ENCODE data around the gene CCDC80.

CCDC80 gene

DNA sequence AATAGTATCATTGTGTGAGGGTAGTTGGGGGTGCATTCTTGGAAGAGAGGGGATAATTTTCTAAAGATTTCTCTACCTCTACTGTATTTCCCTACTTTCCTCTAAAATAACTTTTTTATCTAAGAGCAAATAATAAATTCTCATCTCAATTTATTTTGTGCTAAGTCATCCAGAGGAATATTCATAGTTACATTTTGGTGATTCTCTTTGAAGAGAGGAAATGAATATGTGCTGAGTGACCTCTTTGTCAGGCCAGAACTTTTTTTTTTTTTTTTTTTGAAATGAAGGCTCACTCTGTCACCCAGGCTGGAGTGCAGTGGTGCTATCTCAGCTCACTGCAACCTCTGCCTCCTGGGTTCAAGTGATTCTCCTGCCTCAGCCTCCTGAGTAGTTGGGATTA, 15.1 kb upstream of the CCDC80 start:
- no peak for DNase-seq

DNA sequence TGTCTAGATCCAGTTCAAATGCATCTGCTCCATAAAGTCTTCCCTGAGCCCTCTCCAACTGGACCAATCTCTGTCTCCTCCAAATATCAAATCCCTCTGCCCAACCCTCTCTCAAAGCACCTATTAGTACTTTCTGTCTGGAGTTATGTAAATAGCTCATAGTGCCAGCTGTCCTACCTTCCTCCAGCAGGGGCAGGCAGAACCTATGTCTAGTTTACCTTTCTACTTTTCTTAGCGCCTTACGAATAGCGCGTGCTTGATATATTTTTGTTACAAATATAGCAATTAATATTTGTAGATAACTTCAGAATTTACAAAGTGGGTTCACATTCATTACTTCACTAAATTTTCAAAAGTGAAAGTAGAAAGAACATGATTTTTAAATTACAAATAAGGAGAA, 14.0 kb upstream of the CCDC80 start:
- DNase-seq = no peak

DNA sequence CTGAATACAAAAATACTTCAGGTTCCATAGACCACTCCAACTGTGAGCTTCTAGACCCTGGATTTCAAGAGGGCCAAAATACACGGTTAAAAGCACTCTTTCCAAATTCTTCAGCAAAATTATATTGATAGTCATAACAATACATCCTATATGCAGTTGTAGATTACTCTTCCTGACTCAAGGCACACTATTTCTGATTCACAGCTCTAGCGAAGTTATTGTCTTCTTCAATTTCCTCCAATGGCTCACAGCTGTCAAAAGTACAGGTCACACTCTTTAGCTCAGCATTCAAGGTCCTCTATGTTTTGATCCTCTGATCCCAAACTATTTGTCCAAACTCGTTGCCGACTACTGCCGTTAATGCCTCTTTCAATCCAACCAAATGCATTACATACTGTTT, 13.5 kb upstream of the CCDC80 start:
- DNase-seq = no peak

DNA sequence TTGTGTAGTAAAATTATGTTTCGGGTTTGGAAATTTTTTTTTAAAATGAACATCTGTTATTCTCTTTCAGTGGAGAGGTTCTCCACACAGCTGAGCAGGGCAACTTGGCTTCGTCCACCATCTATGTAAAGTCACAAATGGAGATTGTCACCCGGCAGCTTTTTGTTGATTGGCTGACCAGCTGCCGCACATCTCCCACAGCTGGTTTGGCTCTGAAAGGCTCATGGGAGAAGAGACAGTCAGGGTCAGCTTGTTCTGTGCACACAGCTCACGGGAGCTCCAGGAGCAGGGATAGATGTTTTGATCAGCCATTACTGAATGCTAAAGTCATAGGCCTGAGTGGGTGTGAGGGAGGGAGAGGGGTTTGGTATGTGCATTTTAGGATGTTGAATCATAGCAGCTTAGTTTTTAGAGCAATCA, 12.9 kb upstream of the CCDC80 start:
- DNase-seq = no peak

DNA sequence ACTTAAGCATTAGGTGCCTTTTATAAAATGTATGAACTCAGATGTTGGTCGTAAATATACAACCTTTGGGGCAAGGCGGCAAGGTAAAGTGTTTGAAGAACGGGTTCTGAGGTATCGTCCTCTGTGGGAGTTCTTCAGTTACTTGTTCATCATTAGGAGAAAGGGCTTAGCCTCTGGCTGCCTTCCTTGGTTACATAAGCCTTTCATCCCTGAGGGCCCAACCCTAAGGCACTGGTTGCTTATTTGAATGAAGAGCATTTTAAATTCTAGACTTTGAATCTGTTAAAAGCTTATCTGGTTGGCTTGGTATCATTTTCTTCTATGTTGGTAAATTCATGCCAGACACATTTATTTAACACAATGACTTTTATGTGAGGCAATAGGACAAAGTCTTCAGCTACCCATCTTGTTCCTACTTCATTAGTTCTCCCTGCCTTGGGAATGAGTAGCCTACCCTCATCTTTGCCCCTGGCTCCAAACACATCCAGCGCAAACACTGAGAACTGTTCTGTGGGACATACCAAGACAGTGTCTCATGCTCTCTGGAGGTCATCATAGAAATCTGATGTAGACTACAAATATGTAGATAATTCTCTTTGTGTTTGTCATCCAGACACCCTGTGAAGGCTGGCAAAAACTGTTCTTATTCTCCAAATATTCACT, 12.4 kb upstream of the CCDC80 start:
- DNase-seq = no peak

DNA sequence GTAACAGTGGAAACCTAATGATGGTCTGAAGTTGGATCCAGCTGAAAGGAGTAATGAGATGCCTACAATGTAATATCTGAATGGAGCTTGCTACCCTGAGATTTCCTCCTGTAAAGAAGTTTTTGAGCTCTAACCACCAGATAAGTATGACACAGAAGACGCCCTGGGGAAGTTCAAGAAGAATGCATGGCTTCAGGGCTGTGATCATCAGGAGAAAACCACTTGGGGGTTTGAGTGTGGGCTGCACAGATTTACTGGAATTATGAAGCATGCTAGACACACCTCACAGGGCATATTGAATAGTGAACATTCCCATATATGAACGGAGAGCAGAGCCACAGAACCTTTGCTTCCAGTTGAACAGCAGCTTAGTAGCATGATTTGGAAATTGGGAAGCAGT, 10.6 kb upstream of the CCDC80 start:
- no peak for DNase-seq

DNA sequence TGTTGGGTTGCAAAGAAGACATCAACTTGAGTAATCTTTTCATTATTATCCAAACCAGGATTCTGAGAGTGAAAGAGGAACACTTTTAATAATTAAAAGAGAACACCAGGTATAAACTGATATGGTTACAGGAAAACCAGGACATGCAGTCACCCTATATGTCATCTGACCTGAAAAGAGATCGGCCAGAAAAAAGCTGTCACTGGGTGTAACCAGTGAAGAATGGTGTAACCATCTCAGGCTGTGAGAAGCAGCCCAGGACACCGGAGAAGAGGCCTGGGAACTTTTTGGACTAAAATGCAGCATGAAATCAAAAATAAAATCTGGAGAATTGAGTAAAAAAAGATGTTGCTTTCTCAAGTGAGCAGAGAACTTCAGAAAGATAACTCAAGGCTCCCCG, 10.1 kb upstream of the CCDC80 start:
- no peak for DNase-seq

DNA sequence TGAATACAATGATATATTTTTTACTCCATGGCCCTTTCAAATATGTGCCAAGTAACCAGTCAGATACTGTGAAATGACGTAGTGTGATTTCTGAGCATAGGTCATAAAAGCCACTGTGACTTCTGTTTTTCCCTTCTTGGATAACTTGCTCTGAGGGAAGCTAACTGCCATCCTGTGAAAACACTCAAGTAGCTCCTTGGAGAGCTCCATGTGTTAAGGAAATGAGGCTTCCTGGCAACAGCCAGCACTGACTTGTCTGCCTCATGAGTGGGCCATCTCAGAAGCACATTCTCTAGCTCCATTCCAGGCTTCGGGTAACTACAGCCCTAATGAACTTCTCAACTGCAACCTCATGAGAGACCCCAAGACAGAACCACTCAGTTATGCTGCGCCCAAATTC, 9.5 kb upstream of the CCDC80 start:
- DNase-seq = no peak

DNA sequence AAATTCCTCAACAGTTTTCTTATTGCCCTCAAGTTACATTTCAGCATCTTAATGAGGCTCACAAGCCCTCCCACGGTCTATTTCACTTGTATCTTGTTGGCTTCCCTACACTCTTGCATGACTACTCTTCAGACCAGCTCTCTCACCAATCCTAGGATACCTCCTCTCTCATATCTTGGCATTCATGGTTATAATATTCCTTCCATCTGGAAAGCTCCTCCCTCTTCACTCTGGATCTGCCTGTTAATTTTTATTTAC, 8.5 kb upstream of the CCDC80 start:
- no peak for DNase-seq

DNA sequence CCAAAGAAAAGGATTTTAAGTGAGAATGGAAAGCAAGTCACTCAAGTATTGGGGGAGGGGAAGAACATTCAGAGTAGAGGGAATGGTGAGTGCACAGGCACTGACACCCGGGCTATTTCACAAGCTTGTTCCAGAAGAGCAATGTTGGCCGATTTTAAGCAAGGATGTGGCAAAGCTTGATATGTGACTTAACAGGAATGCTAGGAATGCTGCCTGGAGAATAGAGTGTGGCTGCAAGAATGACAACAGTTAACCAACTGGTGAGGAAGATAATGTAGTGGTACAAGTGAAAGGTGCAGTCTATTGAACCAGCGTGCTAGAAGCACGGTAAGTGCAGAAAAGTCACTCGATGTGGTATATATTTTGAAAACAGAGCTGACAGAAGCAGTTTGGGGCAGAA, 6.2 kb upstream of the CCDC80 start:
- no peak for DNase-seq

DNA sequence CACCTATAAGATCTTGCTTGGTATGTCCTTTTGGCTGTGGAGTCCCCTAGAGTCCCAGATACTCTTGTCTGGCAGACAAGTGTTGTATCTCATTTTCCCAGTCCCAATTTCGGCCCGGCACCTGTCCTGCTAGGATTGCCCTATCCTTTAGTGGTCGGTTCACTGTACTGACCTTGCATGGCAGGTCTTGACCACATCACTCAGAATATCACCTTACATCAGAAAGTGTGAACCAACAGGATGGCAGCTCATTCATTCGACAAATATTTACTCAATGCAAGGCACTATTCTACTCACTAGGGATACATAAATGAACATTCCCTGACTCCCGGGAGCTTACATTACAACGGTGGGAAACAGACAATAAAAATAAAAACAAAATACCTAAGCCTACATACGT, 5.7 kb upstream of the CCDC80 start:
- DNase-seq = no peak

DNA sequence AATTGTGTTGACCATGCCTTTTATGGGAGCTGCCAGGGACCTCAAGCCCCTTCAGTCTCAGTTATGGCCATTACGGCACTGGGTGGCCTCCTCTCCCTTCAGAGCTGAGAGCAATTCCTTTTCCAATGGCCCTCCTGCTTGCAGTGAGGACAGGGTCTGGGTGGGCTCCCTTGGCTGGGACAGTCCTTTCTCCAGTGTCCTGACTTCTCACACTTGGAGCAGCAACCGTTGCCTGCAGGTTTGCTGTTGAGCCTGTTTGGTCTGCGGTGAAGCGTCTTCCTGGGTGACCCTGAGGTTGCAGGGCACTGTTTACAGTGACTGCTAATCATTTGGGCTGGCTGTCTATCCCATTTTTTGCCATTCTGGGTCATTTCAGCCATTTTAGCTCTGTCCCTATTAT, 3.5 kb upstream of the CCDC80 start:
- no peak for DNase-seq

DNA sequence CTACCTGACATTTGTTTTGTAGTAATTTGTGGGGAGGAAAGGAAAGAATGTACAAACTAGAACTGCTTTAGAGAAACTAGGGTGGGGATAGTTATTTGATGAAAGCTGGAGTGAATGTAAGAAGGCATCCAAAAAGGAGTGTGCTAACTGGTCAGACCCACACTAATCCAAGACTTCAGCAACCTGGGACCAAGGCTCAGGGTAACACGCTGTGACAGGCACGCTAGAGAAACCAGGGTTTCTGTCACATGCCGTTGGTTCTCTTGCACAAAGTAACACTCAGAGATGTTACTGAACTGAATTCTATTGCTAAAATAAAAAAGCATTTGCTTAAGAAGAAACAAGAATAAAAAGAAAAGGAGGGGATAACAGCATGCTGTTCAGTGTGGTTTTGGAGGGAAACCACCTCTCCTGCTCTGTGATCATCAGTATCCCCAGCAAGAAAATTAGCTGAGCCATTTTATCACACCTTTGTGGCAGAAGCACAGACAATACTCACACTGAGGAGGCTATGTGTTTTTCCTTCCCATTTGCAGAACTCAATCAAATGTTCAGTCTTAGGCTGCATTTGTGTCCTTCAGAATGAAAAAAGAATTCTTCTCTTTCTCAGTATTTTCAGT, 2.8 kb upstream of the CCDC80 start:
- no peak for DNase-seq

DNA sequence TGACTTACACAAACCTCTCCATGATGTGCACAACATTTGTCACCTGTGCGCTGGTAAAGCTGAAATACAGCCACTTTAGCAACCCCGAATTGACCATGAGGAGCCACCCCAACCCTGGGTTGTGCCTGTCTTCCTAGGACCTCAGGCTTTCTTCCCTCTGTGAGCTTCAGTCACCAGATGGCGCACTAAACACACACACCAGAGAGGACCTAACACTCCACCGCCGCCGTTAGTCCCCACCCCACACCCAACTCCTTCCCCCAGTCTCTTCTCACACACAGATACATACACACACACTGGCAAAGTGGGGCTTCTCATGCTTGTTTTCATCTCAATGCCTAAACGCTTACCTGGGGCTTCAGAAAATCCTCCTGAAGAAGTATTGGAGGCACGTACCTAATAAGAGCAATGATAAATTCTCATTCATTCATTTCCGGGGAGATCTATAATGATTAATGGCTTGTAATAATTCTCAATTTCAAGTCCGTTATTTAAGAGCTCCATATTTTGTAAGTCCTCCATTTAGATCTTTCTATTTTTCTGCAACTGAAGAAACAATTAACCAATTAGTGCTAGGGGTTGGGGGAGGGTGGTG, 2.1 kb upstream of the CCDC80 start:
- DNase-seq = peak; percentile 40

DNA sequence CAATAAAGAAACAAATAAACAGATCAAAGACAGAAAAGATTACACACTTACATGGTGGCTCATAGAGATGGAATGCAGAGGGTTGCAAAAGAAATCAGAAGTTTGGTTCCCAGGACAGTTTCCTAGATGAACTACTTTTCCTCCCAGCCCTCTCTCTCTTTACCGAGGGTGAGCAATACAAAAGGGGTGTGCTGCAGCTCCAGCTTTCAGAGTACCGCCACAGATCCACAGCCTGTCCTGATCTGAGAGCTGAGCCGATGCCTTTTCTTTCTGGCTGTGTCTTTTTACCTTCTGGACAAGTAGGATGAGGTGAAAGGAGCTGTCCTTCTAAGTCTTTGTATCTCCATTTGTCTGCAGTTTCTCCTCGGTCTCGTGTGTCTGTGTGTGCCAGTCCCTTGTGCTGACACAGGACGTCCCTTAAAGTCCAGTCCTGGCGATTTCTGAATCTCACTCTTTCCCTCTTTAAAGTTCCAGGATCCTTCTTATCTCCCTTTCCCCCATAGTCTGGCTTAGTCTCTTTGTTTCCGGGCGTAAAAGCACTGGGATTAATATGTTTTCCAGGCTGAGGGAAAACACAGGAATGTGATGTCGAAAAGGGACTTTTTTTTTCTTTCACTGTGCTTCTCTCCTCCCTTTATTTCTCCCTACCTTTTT, 540 bp downstream of the CCDC80 start:
- DNase-seq = no peak

DNA sequence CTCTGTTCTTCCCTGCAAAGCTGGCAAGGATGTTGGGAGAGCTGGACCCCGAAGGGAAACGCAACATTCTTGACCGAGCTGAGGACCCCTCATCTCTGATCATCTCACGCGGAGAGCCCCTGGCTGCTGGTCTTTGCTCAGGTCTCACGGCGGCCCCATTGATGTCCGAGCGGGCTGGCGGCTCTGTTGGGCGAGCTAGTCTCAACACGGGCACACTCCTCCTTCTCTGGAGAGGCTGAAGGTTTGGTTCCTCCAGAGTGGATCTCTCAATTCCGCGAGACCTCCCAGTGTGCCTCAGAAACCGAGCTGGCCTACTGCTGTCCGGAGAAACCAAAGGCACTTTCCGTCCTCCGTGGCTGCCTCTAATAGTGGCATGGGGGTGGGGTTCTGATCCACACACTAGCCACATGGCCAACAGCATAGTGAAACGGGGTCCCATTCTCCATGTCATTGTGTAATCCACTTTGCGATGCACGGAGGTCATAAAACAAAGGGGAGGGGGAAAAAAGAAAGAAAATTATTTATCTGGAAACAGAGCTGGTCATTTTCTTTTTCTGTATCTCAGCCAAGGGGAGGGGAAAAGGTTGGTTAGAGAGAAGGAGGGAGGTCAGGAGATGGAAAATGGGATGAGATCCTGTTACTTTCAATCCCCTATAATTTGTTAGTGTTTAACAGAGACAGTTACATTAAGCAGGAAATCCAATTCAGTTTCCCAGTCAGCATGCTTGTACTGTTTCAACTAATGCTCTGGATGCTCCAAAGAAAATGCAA, 1.3 kb downstream of the CCDC80 start:
- no peak for DNase-seq

DNA sequence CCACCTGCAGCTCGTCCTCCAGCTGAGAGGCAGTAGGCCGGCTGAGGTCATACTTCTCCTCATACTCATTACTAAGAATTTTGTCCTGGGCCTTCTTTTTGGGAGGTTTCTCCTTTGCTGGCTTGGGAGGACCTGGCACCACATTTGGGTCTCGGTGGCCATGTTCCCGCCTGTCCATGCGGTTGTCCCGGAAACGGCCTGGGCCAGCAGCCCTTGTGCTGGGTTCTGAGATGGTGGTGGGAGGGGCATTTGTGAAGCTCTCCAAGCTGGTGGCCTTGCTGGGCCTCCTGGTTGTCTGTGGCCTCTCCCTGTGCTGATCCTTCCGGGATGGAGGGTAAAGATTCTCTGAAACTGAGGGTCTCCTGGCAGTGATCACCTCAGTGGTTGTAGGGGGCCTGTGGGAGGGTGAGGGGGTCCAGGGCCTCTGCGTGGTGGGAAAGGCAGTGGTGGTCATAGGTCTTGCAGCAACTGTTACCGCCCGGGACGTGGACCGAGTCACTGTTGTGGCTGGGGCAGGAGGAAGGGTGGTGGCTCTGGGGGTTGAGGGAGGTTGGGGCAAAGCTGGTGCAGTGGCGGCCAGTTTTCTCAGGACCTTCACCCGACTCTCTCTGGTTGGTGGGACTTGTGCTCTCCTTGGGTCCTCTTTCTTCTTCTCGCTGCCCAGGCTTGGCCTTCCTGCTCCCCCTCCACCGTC, 2.5 kb downstream of the CCDC80 start:
- DNase-seq = no peak

DNA sequence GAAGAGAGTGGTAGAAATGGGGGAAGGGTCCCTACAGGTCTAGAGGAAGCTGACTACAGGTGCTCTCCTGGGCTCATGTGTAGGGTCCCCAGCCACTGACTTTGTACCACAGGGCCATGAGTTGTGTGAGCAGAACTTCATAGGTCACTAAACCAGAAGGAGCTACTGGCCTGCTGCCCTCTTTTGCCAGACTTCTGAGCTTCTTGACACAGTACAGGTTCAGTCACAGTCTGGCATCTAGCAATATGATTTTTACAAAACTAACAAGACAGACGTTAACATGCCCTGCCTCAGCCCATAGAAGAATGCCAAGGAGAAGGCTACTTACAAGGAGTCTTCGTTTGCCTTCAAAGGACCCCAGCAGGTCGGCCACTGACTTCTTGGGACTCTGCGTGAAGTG, 3.2 kb downstream of the CCDC80 start:
- no peak for DNase-seq

DNA sequence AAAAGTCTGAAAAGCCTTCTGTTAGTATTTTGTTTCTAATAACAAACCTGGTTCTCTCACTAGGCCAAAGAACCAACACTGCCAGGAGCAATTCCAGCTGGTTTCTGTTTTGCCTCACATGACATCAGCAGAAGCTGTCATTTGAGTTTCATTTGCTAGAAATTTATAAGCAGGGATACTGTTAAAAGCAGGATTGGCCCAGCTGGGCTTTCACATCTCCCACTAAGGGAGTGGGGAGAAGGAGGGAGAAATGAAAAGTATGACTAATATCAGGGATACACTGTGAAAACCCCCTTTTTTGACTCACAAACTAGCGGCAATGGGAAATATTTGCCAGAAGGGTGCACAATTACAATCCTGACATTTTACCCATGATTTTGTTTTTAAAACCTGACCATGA, 5.3 kb downstream of the CCDC80 start:
- DNase-seq = no peak

DNA sequence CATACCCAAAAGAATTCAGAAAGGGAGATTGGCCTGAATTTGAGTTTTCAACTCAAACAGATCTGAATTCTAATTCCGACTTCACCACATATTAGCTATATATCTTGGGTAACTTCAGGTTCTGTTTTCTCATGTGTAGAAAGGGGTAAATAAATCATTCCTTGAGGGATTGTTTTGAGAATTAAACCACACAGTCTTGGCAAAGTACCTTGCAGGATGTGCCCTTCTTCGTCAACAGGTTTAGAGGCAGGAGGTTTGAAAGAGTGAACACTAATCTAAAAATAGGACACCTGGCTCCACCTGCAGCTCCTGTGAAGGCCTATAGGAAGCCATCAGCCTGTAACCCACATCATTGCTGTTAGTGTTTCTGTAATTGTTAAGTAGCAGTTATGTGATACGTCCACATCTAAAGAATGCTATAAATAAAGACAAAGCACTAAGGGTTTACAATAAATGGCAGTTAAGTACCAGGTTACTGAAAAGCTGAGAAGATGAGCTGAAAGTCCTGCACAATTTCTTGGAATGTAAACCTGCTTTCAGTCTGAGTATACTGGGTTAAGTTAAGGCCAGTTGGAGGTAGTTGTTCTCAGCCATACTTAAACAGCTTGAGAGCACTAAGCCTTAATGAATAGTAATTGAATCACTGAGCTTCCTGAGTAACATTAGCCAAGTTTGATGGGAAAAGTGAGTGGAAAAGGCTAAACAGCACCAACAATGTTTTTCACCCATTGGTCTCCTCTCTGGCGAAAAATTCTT, 6.0 kb downstream of the CCDC80 start:
- no peak for DNase-seq

DNA sequence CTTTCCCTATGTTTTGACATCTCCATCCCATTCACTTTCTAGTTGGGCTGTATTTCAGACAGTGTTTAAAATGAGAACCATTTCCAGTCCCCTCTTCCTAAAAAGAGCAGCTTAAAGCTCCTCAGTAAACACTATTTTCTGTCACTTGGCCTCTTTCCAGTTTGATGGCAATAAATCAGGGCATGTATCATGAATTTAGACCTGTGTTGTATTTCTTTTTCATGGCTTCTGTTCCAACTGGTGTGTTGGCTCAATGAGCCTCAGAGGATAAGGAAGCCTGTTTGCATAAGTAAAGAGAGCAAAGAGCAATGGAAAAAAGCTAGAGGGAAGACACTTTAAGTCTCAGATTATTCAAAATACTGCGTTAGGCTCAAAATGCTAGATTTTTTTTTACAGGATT, 7.2 kb downstream of the CCDC80 start:
- DNase-seq = no peak

DNA sequence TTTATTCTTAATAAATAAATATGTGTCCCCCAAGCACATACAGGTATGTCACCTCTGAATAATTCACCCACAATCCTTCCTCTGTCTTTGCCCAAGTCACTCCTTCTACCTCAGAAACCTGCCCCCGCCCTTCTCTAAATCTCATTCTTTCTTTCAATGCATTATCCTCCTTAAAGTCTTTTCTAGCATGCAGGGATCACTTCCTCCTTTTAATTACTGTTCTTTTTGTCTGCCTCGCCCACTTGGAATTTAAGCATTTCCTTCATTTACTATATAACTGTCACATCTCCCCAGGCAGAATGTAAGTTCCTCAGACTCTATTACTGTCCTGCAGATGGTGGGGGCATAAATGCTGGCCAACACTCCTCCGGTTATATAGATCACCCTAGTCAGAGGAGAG, 7.8 kb downstream of the CCDC80 start:
- DNase-seq = no peak
